ENCODE measurements around the gene GNAO1.

Gene GNAO1

GRCh38 chr16:56303066-56303715 lies 111.9 kb downstream of the GNAO1 start:
- no peak for TF ChIP-seq GATA2 (IDR thresholded peaks at IDR 0.05; ENCODE audit: low read depth, low read length)
- TF ChIP-seq GATA3 (IDR thresholded peaks at IDR 0.05; ENCODE audit: low read depth, low read length): no peak

GRCh38 chr16:56303880-56304279 lies 112.6 kb downstream of the GNAO1 start:
- TF ChIP-seq GATA3 (IDR thresholded peaks at IDR 0.05; ENCODE audit: low read depth, low read length) (no peak), GATA2 (IDR thresholded peaks at IDR 0.05; ENCODE audit: low read depth, low read length) (no peak)

GRCh38 chr16:56305956-56306565 lies 114.8 kb downstream of the GNAO1 start:
- TF ChIP-seq GATA3 (IDR thresholded peaks at IDR 0.05; ENCODE audit: low read depth, low read length) (no peak), GATA2 (IDR thresholded peaks at IDR 0.05; ENCODE audit: low read depth, low read length) (peak; percentile 19; the same call in 1 of the 2 replicates)

GRCh38 chr16:56306690-56307533 lies 115.6 kb downstream of the GNAO1 start:
- TF ChIP-seq GATA3 (IDR thresholded peaks at IDR 0.05; ENCODE audit: low read depth, low read length) (no peak), GATA2 (IDR thresholded peaks at IDR 0.05; ENCODE audit: low read depth, low read length) (no peak)

GRCh38 chr16:56307534-56307873 lies 116.2 kb downstream of the GNAO1 start:
- TF ChIP-seq GATA2 (IDR thresholded peaks at IDR 0.05; ENCODE audit: low read depth, low read length): no peak
- TF ChIP-seq GATA3 (IDR thresholded peaks at IDR 0.05; ENCODE audit: low read depth, low read length): no peak

GRCh38 chr16:56309008-56309407 lies 117.7 kb downstream of the GNAO1 start:
- TF ChIP-seq GATA3 (IDR thresholded peaks at IDR 0.05; ENCODE audit: low read depth, low read length) (no peak), GATA2 (IDR thresholded peaks at IDR 0.05; ENCODE audit: low read depth, low read length) (no peak)

- TF ChIP-seq GATA2 (IDR thresholded peaks at IDR 0.05; ENCODE audit: low read depth, low read length): no peak
- no peak for TF ChIP-seq GATA3 (IDR thresholded peaks at IDR 0.05; ENCODE audit: low read depth, low read length)
Observed at GRCh38 chr16:56310690-56311089, 119.4 kb downstream of the GNAO1 start.

- no peak for TF ChIP-seq GATA2 (IDR thresholded peaks at IDR 0.05; ENCODE audit: low read depth, low read length)
- no peak for TF ChIP-seq GATA3 (IDR thresholded peaks at IDR 0.05; ENCODE audit: low read depth, low read length)
Observed at GRCh38 chr16:56311208-56312027, 120.1 kb downstream of the GNAO1 start.

- TF ChIP-seq GATA3 (IDR thresholded peaks at IDR 0.05; ENCODE audit: low read depth, low read length) (no peak), GATA2 (IDR thresholded peaks at IDR 0.05; ENCODE audit: low read depth, low read length) (no peak)
Observed at GRCh38 chr16:56312028-56312300, 120.7 kb downstream of the GNAO1 start.

GRCh38 chr16:56312556-56312955 lies 121.3 kb downstream of the GNAO1 start:
- TF ChIP-seq GATA2 (IDR thresholded peaks at IDR 0.05; ENCODE audit: low read depth, low read length): no peak
- no peak for TF ChIP-seq GATA3 (IDR thresholded peaks at IDR 0.05; ENCODE audit: low read depth, low read length)

GRCh38 chr16:56314244-56314850 lies 123.1 kb downstream of the GNAO1 start:
- TF ChIP-seq GATA2 (IDR thresholded peaks at IDR 0.05; ENCODE audit: low read depth, low read length) (no peak), GATA3 (IDR thresholded peaks at IDR 0.05; ENCODE audit: low read depth, low read length) (no peak)

GRCh38 chr16:56315955-56316354 lies 124.7 kb downstream of the GNAO1 start:
- TF ChIP-seq GATA3 (IDR thresholded peaks at IDR 0.05; ENCODE audit: low read depth, low read length): no peak
- TF ChIP-seq GATA2 (IDR thresholded peaks at IDR 0.05; ENCODE audit: low read depth, low read length): no peak

- TF ChIP-seq GATA2 (IDR thresholded peaks at IDR 0.05; ENCODE audit: low read depth, low read length) (no peak), GATA3 (IDR thresholded peaks at IDR 0.05; ENCODE audit: low read depth, low read length) (no peak)
Observed at GRCh38 chr16:56316545-56316944, 125.3 kb downstream of the GNAO1 start.
